ENCODE results near the gene PLEKHG4B. TPM values are rescaled to one million over a fixed set of nuclear protein-coding genes. Genes with fewer than 3 reads are reported as not detected.
A peak's percentile ranks its signal among the peaks of the same experiment; 100 is the strongest.
"Not testable (repeated sequence)": the region's sequence is repeated elsewhere in the genome, so short reads cannot be mapped to it uniquely, and the experiment has no call there.

Gene PLEKHG4B
- total RNA-seq, result under 1 TPM; 0.03 to 0.37 (median 0.05) TPM

GRCh38 chr5:91556-92263 lies at the start of gene PLEKHG4B:
PLEKHG4B (plus strand) TSS chr5:92168; CDS start chr5:92232, 64 bp downstream.
- Mint-ChIP-seq H3K4me3 (peak within 1 kb of the TSS; percentile 51), H3K27me3 (ENCODE audit: low read depth) (peaks cover 68% of the 10 kb centered on the region), H3K9me3 (no peaks in the 10 kb centered on the region), H3K36me3 (ENCODE audit: insufficient read depth) (no peaks in the 10 kb centered on the region), H3K4me1 (ENCODE audit: low read depth) (peaks cover 8% of the 10 kb centered on the region)
- ATAC-seq (peak in 1 of 2 donors; percentile 25), DNase-seq (no peak)

- H3K4me1 Mint-ChIP-seq (ENCODE audit: low read depth), result no peaks in the 10 kb centered on the region
- H3K27me3 Mint-ChIP-seq (ENCODE audit: low read depth), result peaks cover 38% of the 10 kb centered on the region
- no peaks in the 10 kb centered on the region for H3K9me3 Mint-ChIP-seq
- no peaks in the 10 kb centered on the region for H3K36me3 Mint-ChIP-seq (ENCODE audit: insufficient read depth)
- DNase-seq, result no peak
- H3K4me3 Mint-ChIP-seq, result no peak overlapping the region
- ATAC-seq, result no peak
Observed at GRCh38 chr5:42250-42649, 49.7 kb upstream of the PLEKHG4B start.

- H3K4me3 Mint-ChIP-seq, result no peak overlapping the region
- peaks cover 2% of the 10 kb centered on the region for H3K4me1 Mint-ChIP-seq (ENCODE audit: low read depth)
- peaks cover 4% of the 10 kb centered on the region for H3K9me3 Mint-ChIP-seq
- no peaks in the 10 kb centered on the region for H3K36me3 Mint-ChIP-seq (ENCODE audit: insufficient read depth)
- no peak for DNase-seq
- no peak for ATAC-seq
- H3K27me3 Mint-ChIP-seq (ENCODE audit: low read depth), result peaks cover 42% of the 10 kb centered on the region
Observed at GRCh38 chr5:48192-48591, 43.8 kb upstream of the PLEKHG4B start.

- not testable (repeated sequence) for ATAC-seq; H3K4me1 Mint-ChIP-seq (ENCODE audit: low read depth); H3K4me3 Mint-ChIP-seq; DNase-seq; H3K9me3 Mint-ChIP-seq; H3K36me3 Mint-ChIP-seq (ENCODE audit: insufficient read depth)
- peaks cover 46% of the 10 kb centered on the region for H3K27me3 Mint-ChIP-seq (ENCODE audit: low read depth)
Observed at GRCh38 chr5:49530-49929, 42.4 kb upstream of the PLEKHG4B start.

- Mint-ChIP-seq H3K27me3 (ENCODE audit: low read depth) (peaks cover 52% of the 10 kb centered on the region), H3K4me3 (no peak overlapping the region), H3K36me3 (ENCODE audit: insufficient read depth) (no peaks in the 10 kb centered on the region), H3K4me1 (ENCODE audit: low read depth) (peaks cover 3% of the 10 kb centered on the region), H3K9me3 (peaks cover 4% of the 10 kb centered on the region)
- no peak for ATAC-seq
- DNase-seq, result no peak
Observed at GRCh38 chr5:49953-50544, 41.9 kb upstream of the PLEKHG4B start.

- Mint-ChIP-seq H3K4me1 (ENCODE audit: low read depth) (peaks cover 3% of the 10 kb centered on the region), H3K9me3 (peaks cover 4% of the 10 kb centered on the region), H3K4me3 (no peak overlapping the region), H3K36me3 (ENCODE audit: insufficient read depth) (no peaks in the 10 kb centered on the region), H3K27me3 (ENCODE audit: low read depth) (peaks cover 52% of the 10 kb centered on the region)
- no peak for ATAC-seq
- DNase-seq, result no peak
Observed at GRCh38 chr5:50724-51499, 41.1 kb upstream of the PLEKHG4B start.

- Mint-ChIP-seq H3K9me3 (peaks cover 4% of the 10 kb centered on the region), H3K4me3 (no peak overlapping the region), H3K27me3 (ENCODE audit: low read depth) (peaks cover 52% of the 10 kb centered on the region), H3K4me1 (ENCODE audit: low read depth) (peaks cover 3% of the 10 kb centered on the region), H3K36me3 (ENCODE audit: insufficient read depth) (no peaks in the 10 kb centered on the region)
- DNase-seq (no peak), ATAC-seq (no peak)
Observed at GRCh38 chr5:51500-51823, 40.5 kb upstream of the PLEKHG4B start.

GRCh38 chr5:53381-54174 lies 38.4 kb upstream of the PLEKHG4B start:
- peak; percentile 73 to 78 for ATAC-seq
- peaks cover 3% of the 10 kb centered on the region for H3K4me1 Mint-ChIP-seq (ENCODE audit: low read depth)

GRCh38 chr5:54175-54730 lies 37.7 kb upstream of the PLEKHG4B start:
- H3K27me3 Mint-ChIP-seq (ENCODE audit: low read depth), result peaks cover 46% of the 10 kb centered on the region
- H3K4me1 Mint-ChIP-seq (ENCODE audit: low read depth), result peaks cover 3% of the 10 kb centered on the region
- H3K36me3 Mint-ChIP-seq (ENCODE audit: insufficient read depth), result no peaks in the 10 kb centered on the region
- ATAC-seq, result no peak
- H3K9me3 Mint-ChIP-seq, result peaks cover 7% of the 10 kb centered on the region
- peak overlapping the region; percentile 26 for H3K4me3 Mint-ChIP-seq
- DNase-seq, result no peak

More at GRCh38 chr5:53381-54174, 38.4 kb upstream of the PLEKHG4B start:
- Mint-ChIP-seq H3K36me3 (ENCODE audit: insufficient read depth) (no peaks in the 10 kb centered on the region), H3K4me3 (peak overlapping the region; percentile 26), H3K9me3 (peaks cover 7% of the 10 kb centered on the region), H3K27me3 (ENCODE audit: low read depth) (peaks cover 46% of the 10 kb centered on the region)
- DNase-seq, result peak; percentile 43

- Mint-ChIP-seq H3K36me3 (ENCODE audit: insufficient read depth) (no peaks in the 10 kb centered on the region), H3K27me3 (ENCODE audit: low read depth) (peaks cover 46% of the 10 kb centered on the region), H3K4me1 (ENCODE audit: low read depth) (peaks cover 3% of the 10 kb centered on the region), H3K9me3 (peaks cover 7% of the 10 kb centered on the region), H3K4me3 (peak overlapping the region; percentile 17)
- DNase-seq, result no peak
- no peak for ATAC-seq
Observed at GRCh38 chr5:54876-55569, 36.9 kb upstream of the PLEKHG4B start.

GRCh38 chr5:56561-57290 lies 35.2 kb upstream of the PLEKHG4B start:
- ATAC-seq (no peak), DNase-seq (no peak)
- Mint-ChIP-seq H3K4me3 (no peak overlapping the region), H3K36me3 (ENCODE audit: insufficient read depth) (no peaks in the 10 kb centered on the region), H3K4me1 (ENCODE audit: low read depth) (peaks cover 3% of the 10 kb centered on the region), H3K9me3 (peaks cover 3% of the 10 kb centered on the region), H3K27me3 (ENCODE audit: low read depth) (peaks cover 39% of the 10 kb centered on the region)

GRCh38 chr5:60250-60649 lies 31.7 kb upstream of the PLEKHG4B start:
- not testable (repeated sequence) for H3K4me3 Mint-ChIP-seq; H3K9me3 Mint-ChIP-seq; H3K4me1 Mint-ChIP-seq (ENCODE audit: low read depth); H3K36me3 Mint-ChIP-seq (ENCODE audit: insufficient read depth); DNase-seq; ATAC-seq
- H3K27me3 Mint-ChIP-seq (ENCODE audit: low read depth), result peaks cover 32% of the 10 kb centered on the region

GRCh38 chr5:70440-70839 lies 21.5 kb upstream of the PLEKHG4B start:
- Mint-ChIP-seq H3K27me3 (ENCODE audit: low read depth) (peaks cover 53% of the 10 kb centered on the region), H3K9me3 (peaks cover 4% of the 10 kb centered on the region), H3K4me3 (no peak overlapping the region), H3K36me3 (ENCODE audit: insufficient read depth) (no peaks in the 10 kb centered on the region), H3K4me1 (ENCODE audit: low read depth) (no peaks in the 10 kb centered on the region)
- ATAC-seq, result no peak
- DNase-seq, result no peak

All from activated T-cell treated with anti-CD3 and anti-CD28 coated beads, Interleukin-2, amount 50 U/mL, for 4 hours (primary cell).